ENCODE measurements around the gene ZC3H7A. TPM values are rescaled to one million over a fixed set of nuclear protein-coding genes. Genes with fewer than 3 reads are reported as not detected.
"Not testable (repeated sequence)": the region's sequence is repeated elsewhere in the genome, so short reads cannot be mapped to it uniquely, and the experiment has no call there.

Gene ZC3H7A
- total and polyA plus RNA-seq, 2 of the 13 experiments (the other 11 are each of a cell fraction or from before 2014, with no cell fraction given), result 29.2 to 36.8 TPM

- H3K27ac ChIP-seq (ENCODE audit: extremely low read length, insufficient read depth, low read length); H3K9ac ChIP-seq (ENCODE audit: insufficient read depth, low read depth, low read length): not testable (repeated sequence)
- POLR2A ChIA-PET, result interaction anchor here (0.8 to 2.2 kb wide), 5 partner anchors 13 to 42 kb away, joined by 3 to 8 read pairs (median 4); partner anchors contain the start of genes TXNDC11 and ZC3H7A
Observed at GRCh38 chr16:11784381-11784780, 12.7 kb downstream of the ZC3H7A start.

More at GRCh38 chr16:11784381-11784780, 12.7 kb downstream of the ZC3H7A start:
- FAIRE-seq; H3K4me2 ChIP-seq (ENCODE audit: low read depth, low read length); intact Hi-C loops (cut with micrococcal nuclease; ENCODE audit: unreplicated experiment); H3K27me3 ChIP-seq (ENCODE audit: control insufficient read depth in 1 of 2, insufficient read depth in 2 of 2, low read length in 2 of 2); CTCF ChIA-PET (ENCODE audit: low intra/inter-chr PET ratio, low total read pairs); ATAC-seq; H4K20me1 ChIP-seq (ENCODE audit: insufficient read depth, low read length); H3K9me3 ChIP-seq (ENCODE audit: low read length); H3K4me3 ChIP-seq (replicated peaks in 1 of 3; ENCODE audit: insufficient read depth in 1 of 3, low read depth in 2 of 3, low read length in 3 of 3); in situ Hi-C loops (cut with HindIII; ENCODE audit: extremely low pct_ligation_motif_present, low pct_unique_long_range_greater_than_20kb); DNase-seq (ENCODE audit: low spot score); H2AFZ ChIP-seq (ENCODE audit: low read length); BruUV-seq (replicated peaks): not testable (repeated sequence)
- H3K79me2 ChIP-seq (ENCODE audit: insufficient read depth, low read length), result peaks cover 81% of the 10 kb centered on the region
- peaks cover 5 to 24% of the 10 kb centered on the region in 2 experiments; a peak in 4 of 5 replicates for H3K36me3 ChIP-seq (replicated peaks in 1 of 2; ENCODE audit: control insufficient read depth in 1 of 2, insufficient read depth in 2 of 2, low read length in 2 of 2)
- H3K4me1 ChIP-seq (ENCODE audit: insufficient read depth, low read length), result peaks cover 77% of the 10 kb centered on the region
- TF ChIP-seq, protein P1, sequence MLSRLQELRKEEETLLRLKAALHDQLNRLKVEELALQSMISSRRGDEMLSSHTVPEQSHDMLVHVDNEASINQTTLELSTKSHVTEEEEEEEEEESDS (CRISPR knock-in tag; IDR thresholded peaks at IDR 0.05; ENCODE audit: borderline replicate concordance), result 0 out of 2 replicates have a peak, but pooled peaks have one; percentile 61
- TF ChIP-seq ZNF280D (CRISPR knock-in tag; IDR thresholded peaks at IDR 0.05), result 0 out of 2 replicates have a peak, but pooled peaks have one; percentile 5
- TF ChIP-seq HNF1B (CRISPR knock-in tag; IDR thresholded peaks at IDR 0.05), result 0 out of 2 replicates have a peak, but pooled peaks have one; percentile 31
- TF ChIP-seq ZNF816 (CRISPR knock-in tag; IDR thresholded peaks at IDR 0.05; ENCODE audit: borderline replicate concordance), result peak; percentile 46; the same call in 1 of the 2 replicates
- 98% methylated on average over 6 of the region's 6 CpGs for WGBS (ENCODE audit: low lambda C conversion rate)

All from HepG2 (cell line).